ENCODE data around the gene PTPRN2.
"Not testable (repeated sequence)": the region's sequence is repeated elsewhere in the genome, so short reads cannot be mapped to it uniquely, and the experiment has no call there.

PTPRN2 gene

GRCh38 chr7:158216198-158216597 lies 371.4 kb downstream of the PTPRN2 start:
- Histone ChIP-seq H3K9ac (ENCODE audit: low read length) (no peak overlapping the region), H3K27ac (ENCODE audit: low read depth, low read length) (no peak overlapping the region), H3K4me1 (ENCODE audit: control insufficient read depth, insufficient read depth, low read length) (no peaks in the 10 kb centered on the region), H3K4me3 (ENCODE audit: low read length) (no peak overlapping the region), H3K36me3 (ENCODE audit: control insufficient read depth, insufficient read depth, low read length) (no peaks in the 10 kb centered on the region), H3K27me3 (ENCODE audit: control insufficient read depth, insufficient read depth, low read length) (no peaks in the 10 kb centered on the region)

DNA sequence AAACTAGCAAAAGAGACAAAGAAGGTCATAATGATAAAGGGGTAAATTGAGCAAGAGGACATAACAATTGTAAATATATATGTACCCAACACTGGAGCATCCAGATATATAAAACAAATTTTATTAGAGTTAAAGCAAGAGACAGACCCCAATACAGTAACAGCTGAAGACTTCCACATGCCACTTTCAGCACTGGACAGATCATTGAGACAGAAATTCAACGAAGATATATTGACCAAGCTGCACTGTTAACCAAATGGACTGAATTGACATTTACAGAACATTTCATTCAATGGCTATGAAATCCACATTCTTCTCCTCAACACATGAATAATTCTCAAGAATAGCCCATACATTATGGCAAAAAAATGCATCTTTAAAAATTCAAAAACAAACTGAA lies 378.2 kb downstream of the PTPRN2 start:
- Histone ChIP-seq H3K4me3 (ENCODE audit: low read length) (no peak overlapping the region), H3K9ac (ENCODE audit: low read length) (no peak overlapping the region), H3K36me3 (ENCODE audit: control insufficient read depth, insufficient read depth, low read length) (no peaks in the 10 kb centered on the region)

DNA sequence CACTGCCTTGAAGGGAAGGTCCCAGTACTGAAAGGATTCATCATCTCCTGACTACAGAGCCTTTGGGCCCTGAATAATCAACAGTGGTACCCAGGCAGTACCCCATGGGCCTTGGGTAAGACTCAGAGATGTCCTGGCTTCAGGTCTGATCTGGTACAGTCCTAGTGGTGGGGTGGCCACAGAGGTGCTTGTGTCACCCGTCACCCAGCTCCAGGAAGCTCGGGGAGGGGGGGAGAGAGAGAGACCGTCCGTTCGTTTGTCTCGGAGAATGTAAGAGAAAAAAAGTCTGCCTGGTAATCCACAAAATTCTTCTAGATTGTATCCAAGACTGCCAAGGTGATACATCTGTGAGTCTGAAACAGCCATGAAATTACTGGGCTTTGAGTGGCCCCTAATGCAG lies 381.3 kb downstream of the PTPRN2 start:
- H3K4me3 ChIP-seq (ENCODE audit: low read length), result no peak overlapping the region
- no peaks in the 10 kb centered on the region for H3K27me3 ChIP-seq (ENCODE audit: control insufficient read depth, insufficient read depth, low read length)
- no peaks in the 10 kb centered on the region for H3K36me3 ChIP-seq (ENCODE audit: control insufficient read depth, insufficient read depth, low read length)
- no peak overlapping the region for H3K27ac ChIP-seq (ENCODE audit: low read depth, low read length)
- no peaks in the 10 kb centered on the region for H3K4me1 ChIP-seq (ENCODE audit: control insufficient read depth, insufficient read depth, low read length)
- no peak overlapping the region for H3K9ac ChIP-seq (ENCODE audit: low read length)

More for the DNA sequence above, 378.2 kb downstream of the PTPRN2 start:
- Histone ChIP-seq H3K27me3 (ENCODE audit: control insufficient read depth, insufficient read depth, low read length) (no peaks in the 10 kb centered on the region), H3K27ac (ENCODE audit: low read depth, low read length) (no peak overlapping the region), H3K4me1 (ENCODE audit: control insufficient read depth, insufficient read depth, low read length) (no peaks in the 10 kb centered on the region)

DNA sequence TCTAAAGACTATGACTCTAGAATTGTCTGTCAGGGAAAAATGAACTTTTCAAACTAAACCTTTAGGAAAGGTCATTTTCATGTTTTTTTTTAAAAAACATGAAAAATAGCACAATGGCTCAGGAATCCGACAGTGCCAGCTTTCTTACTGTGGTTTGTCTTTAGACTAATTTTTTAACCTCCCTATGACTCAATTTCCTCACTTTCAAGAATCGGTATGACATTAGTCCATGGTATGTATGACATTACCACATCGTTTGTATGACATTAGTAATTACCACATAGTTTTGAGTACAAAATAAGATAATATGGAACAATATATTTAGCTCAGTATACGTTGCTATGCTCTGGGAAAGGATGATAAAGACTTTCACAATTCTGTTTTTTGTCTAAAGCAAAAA lies 383.2 kb downstream of the PTPRN2 start:
- Histone ChIP-seq H3K4me1 (ENCODE audit: control insufficient read depth, insufficient read depth, low read length) (no peaks in the 10 kb centered on the region), H3K27ac (ENCODE audit: low read depth, low read length) (no peak overlapping the region), H3K4me3 (ENCODE audit: low read length) (no peak overlapping the region), H3K9ac (ENCODE audit: low read length) (no peak overlapping the region), H3K36me3 (ENCODE audit: control insufficient read depth, insufficient read depth, low read length) (no peaks in the 10 kb centered on the region), H3K27me3 (ENCODE audit: control insufficient read depth, insufficient read depth, low read length) (no peaks in the 10 kb centered on the region)

- not testable (repeated sequence) for H3K36me3 ChIP-seq (ENCODE audit: control insufficient read depth, insufficient read depth, low read length); H3K4me3 ChIP-seq (ENCODE audit: low read length); H3K27me3 ChIP-seq (ENCODE audit: control insufficient read depth, insufficient read depth, low read length); H3K27ac ChIP-seq (ENCODE audit: low read depth, low read length); H3K4me1 ChIP-seq (ENCODE audit: control insufficient read depth, insufficient read depth, low read length); H3K9ac ChIP-seq (ENCODE audit: low read length)
Measured at GRCh38 chr7:158203948-158204347, 383.7 kb downstream of the PTPRN2 start.

GRCh38 chr7:158194365-158194900 lies 393.2 kb downstream of the PTPRN2 start:
- no peak overlapping the region for H3K4me3 ChIP-seq (ENCODE audit: low read length)
- no peak overlapping the region for H3K27ac ChIP-seq (ENCODE audit: low read depth, low read length)
- no peak overlapping the region for H3K9ac ChIP-seq (ENCODE audit: low read length)
- H3K27me3 ChIP-seq (ENCODE audit: control insufficient read depth, insufficient read depth, low read length), result no peaks in the 10 kb centered on the region
- H3K4me1 ChIP-seq (ENCODE audit: control insufficient read depth, insufficient read depth, low read length), result no peaks in the 10 kb centered on the region
- no peaks in the 10 kb centered on the region for H3K36me3 ChIP-seq (ENCODE audit: control insufficient read depth, insufficient read depth, low read length)

- Histone ChIP-seq H3K4me3 (ENCODE audit: low read length) (no peak overlapping the region), H3K9ac (ENCODE audit: low read length) (no peak overlapping the region), H3K27ac (ENCODE audit: low read depth, low read length) (no peak overlapping the region), H3K36me3 (ENCODE audit: control insufficient read depth, insufficient read depth, low read length) (no peaks in the 10 kb centered on the region), H3K27me3 (ENCODE audit: control insufficient read depth, insufficient read depth, low read length) (no peaks in the 10 kb centered on the region), H3K4me1 (ENCODE audit: control insufficient read depth, insufficient read depth, low read length) (no peaks in the 10 kb centered on the region)
Measured at GRCh38 chr7:158193446-158193845, 394.2 kb downstream of the PTPRN2 start.

- H3K9ac ChIP-seq (ENCODE audit: low read length), result no peak overlapping the region
- H3K27me3 ChIP-seq (ENCODE audit: control insufficient read depth, insufficient read depth, low read length), result no peaks in the 10 kb centered on the region
- no peak overlapping the region for H3K4me3 ChIP-seq (ENCODE audit: low read length)
Measured at GRCh38 chr7:158192956-158193355, 394.7 kb downstream of the PTPRN2 start.

DNA sequence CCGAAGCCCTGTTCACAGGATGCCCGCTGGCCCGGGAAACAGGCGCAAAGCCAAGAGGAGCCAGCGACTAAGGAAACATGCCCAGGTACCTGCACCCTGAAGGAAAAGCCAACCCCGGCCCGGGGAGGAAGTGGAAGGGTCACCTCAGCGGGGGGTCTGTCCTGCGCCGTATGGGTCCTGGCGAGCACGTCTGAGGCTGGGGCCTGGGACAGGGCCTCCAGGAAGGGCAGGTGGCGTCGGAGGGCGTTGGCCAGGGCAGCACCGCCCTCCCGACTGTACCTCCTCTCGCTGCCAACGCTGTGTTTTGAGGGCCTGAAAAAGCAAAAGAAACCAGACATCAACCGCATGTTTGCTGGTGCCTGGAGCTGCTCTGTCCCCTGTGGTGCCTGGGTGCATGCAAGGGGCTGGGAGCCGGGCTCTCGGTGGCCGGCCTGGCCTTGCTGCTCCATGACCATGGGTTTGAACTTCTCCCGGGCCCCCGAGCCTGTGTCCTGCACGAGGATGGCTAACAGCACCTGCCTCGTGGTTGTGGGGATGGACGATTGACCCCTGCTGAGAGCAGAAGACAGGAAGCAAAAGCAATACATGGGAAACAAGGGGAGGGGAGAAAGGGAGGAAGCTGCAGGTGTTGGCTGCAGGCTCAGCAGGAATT lies 395.3 kb downstream of the PTPRN2 start:
- Histone ChIP-seq H3K9ac (ENCODE audit: low read length) (no peak overlapping the region), H3K4me1 (ENCODE audit: control insufficient read depth, insufficient read depth, low read length) (no peaks in the 10 kb centered on the region)

More at GRCh38 chr7:158192956-158193355, 394.7 kb downstream of the PTPRN2 start:
- no peaks in the 10 kb centered on the region for H3K36me3 ChIP-seq (ENCODE audit: control insufficient read depth, insufficient read depth, low read length)
- no peaks in the 10 kb centered on the region for H3K4me1 ChIP-seq (ENCODE audit: control insufficient read depth, insufficient read depth, low read length)
- no peak overlapping the region for H3K27ac ChIP-seq (ENCODE audit: low read depth, low read length)

DNA sequence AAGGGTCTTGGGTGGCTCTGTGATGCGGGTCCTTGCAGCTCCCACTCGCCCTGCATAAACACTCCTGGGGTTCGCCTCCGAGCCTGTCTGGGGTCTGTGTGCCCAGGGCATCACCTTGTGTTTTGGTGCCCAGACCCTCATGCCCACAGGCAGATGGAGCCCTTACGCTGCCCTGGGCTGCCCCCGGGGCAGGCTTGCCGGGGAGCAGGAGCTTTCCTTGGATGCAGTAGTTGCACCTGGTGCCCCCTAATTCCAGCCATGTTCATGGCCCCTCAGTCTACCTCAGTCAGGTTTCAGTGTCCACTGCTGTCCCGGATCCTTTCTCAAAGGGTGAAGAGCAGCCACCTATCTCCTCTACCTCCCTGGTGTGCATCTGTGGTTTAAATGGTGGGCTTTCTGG lies 396.0 kb downstream of the PTPRN2 start:
- Histone ChIP-seq H3K27ac (ENCODE audit: low read depth, low read length) (no peak overlapping the region), H3K36me3 (ENCODE audit: control insufficient read depth, insufficient read depth, low read length) (no peaks in the 10 kb centered on the region), H3K4me3 (ENCODE audit: low read length) (no peak overlapping the region), H3K9ac (ENCODE audit: low read length) (no peak overlapping the region), H3K27me3 (ENCODE audit: control insufficient read depth, insufficient read depth, low read length) (no peaks in the 10 kb centered on the region), H3K4me1 (ENCODE audit: control insufficient read depth, insufficient read depth, low read length) (no peaks in the 10 kb centered on the region)

More for the DNA sequence above, 395.3 kb downstream of the PTPRN2 start:
- H3K36me3 ChIP-seq (ENCODE audit: control insufficient read depth, insufficient read depth, low read length), result no peaks in the 10 kb centered on the region
- H3K27me3 ChIP-seq (ENCODE audit: control insufficient read depth, insufficient read depth, low read length), result no peaks in the 10 kb centered on the region
- H3K4me3 ChIP-seq (ENCODE audit: low read length), result no peak overlapping the region
- no peak overlapping the region for H3K27ac ChIP-seq (ENCODE audit: low read depth, low read length)

DNA sequence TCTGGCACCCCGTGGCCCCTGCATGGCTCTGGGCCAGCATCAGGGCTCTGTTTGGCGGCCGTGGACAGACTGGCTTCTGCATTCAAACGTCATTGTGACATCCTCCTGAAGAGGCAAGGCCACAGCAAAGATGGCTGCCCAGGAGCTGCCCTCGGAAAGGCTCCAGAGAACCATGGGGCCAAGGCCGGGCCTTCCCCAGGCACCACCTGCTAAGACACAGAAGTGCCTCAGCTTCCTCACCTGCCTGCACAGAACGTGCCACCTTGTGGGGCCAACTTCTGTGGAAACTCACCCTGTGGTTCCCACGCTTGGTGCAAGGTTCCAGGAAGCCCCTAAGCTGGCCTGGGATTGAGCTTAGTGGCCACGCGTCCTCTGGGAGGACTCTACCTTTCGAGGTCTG lies 396.9 kb downstream of the PTPRN2 start:
- no peak overlapping the region for H3K9ac ChIP-seq (ENCODE audit: low read length)
- no peak overlapping the region for H3K4me3 ChIP-seq (ENCODE audit: low read length)
- no peaks in the 10 kb centered on the region for H3K4me1 ChIP-seq (ENCODE audit: control insufficient read depth, insufficient read depth, low read length)
- H3K27ac ChIP-seq (ENCODE audit: low read depth, low read length), result no peak overlapping the region
- H3K36me3 ChIP-seq (ENCODE audit: control insufficient read depth, insufficient read depth, low read length), result no peaks in the 10 kb centered on the region
- no peaks in the 10 kb centered on the region for H3K27me3 ChIP-seq (ENCODE audit: control insufficient read depth, insufficient read depth, low read length)

GRCh38 chr7:158188676-158189075 lies 398.9 kb downstream of the PTPRN2 start:
- Histone ChIP-seq H3K4me1 (ENCODE audit: control insufficient read depth, insufficient read depth, low read length) (no peaks in the 10 kb centered on the region), H3K27ac (ENCODE audit: low read depth, low read length) (no peak overlapping the region), H3K36me3 (ENCODE audit: control insufficient read depth, insufficient read depth, low read length) (no peaks in the 10 kb centered on the region), H3K9ac (ENCODE audit: low read length) (no peak overlapping the region), H3K27me3 (ENCODE audit: control insufficient read depth, insufficient read depth, low read length) (no peaks in the 10 kb centered on the region), H3K4me3 (ENCODE audit: low read length) (no peak overlapping the region)

DNA sequence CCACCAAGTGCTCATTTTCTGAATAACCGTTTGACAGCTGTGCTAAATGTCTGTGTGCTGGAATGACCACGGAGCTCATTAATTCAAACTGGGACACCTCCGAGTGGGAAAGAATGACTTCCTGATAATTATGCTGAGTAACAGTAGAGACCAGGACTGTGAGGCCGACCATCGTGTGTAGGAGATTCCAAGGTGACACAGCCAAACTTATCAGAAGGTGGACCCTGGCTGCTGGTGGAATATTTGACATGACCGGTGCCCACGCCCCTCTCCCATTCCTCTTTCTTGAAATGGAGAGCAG lies 400.0 kb downstream of the PTPRN2 start:
- Histone ChIP-seq H3K4me3 (ENCODE audit: low read length) (no peak overlapping the region), H3K27ac (ENCODE audit: low read depth, low read length) (no peak overlapping the region), H3K9ac (ENCODE audit: low read length) (no peak overlapping the region), H3K36me3 (ENCODE audit: control insufficient read depth, insufficient read depth, low read length) (no peaks in the 10 kb centered on the region), H3K27me3 (ENCODE audit: control insufficient read depth, insufficient read depth, low read length) (no peaks in the 10 kb centered on the region), H3K4me1 (ENCODE audit: control insufficient read depth, insufficient read depth, low read length) (no peaks in the 10 kb centered on the region)
